ENCODE measurements around the gene EPN3.

EPN3 gene

GRCh38 chr17:50568659-50569058, 36.1 kb downstream of the EPN3 start:
- TF ChIP-seq, protein P1, sequence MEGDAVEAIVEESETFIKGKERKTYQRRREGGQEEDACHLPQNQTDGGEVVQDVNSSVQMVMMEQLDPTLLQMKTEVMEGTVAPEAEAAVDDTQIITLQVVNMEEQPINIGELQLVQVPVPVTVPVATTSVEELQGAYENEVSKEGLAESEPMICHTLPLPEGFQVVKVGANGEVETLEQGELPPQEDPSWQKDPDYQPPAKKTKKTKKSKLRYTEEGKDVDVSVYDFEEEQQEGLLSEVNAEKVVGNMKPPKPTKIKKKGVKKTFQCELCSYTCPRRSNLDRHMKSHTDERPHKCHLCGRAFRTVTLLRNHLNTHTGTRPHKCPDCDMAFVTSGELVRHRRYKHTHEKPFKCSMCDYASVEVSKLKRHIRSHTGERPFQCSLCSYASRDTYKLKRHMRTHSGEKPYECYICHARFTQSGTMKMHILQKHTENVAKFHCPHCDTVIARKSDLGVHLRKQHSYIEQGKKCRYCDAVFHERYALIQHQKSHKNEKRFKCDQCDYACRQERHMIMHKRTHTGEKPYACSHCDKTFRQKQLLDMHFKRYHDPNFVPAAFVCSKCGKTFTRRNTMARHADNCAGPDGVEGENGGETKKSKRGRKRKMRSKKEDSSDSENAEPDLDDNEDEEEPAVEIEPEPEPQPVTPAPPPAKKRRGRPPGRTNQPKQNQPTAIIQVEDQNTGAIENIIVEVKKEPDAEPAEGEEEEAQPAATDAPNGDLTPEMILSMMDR (IDR thresholded peaks at IDR 0.05; ENCODE audit: insufficient read depth, low read length, poor library complexity, severe bottlenecking) = no peak
- no peak for TF ChIP-seq EZH2phosphoT487 (conservative IDR thresholded peaks at IDR 0.05; ENCODE audit: low read length)
- no peak overlapping the region for H3K4me2 ChIP-seq (ENCODE audit: low read depth, low read length, poor library complexity, severe bottlenecking)
- H3K27me3 ChIP-seq (ENCODE audit: low read length) = no peaks in the 10 kb centered on the region

DNA sequence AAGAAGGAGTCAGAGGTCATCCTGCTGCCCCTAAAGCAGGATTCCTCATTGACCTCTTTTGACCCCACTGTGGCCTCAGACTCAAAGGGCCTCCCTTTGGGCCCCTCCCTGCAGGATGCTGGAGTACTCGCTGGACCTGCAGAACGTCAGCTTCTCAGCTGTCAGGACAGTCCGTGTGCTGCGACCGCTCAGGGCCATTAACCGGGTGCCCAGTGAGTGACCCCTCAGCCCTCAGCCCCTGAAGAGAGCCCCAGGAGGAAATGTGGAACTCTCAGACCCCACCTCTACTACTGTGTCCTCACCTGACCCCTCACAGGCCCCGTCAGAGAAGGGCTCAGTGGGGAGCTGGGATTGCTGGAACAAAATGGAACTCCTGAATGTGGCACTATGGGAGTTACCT, 37.1 kb downstream of the EPN3 start:
- Histone ChIP-seq H3K27me3 (ENCODE audit: low read length) (no peaks in the 10 kb centered on the region), H4K20me1 (ENCODE audit: low read depth, low read length) (no peaks in the 10 kb centered on the region), H3K9ac (ENCODE audit: low read length) (no peak overlapping the region), H3K27ac (ENCODE audit: low read depth, low read length) (no peak overlapping the region), H3K36me3 (ENCODE audit: low read length) (no peaks in the 10 kb centered on the region), H3K4me2 (ENCODE audit: low read depth, low read length, poor library complexity, severe bottlenecking) (no peak overlapping the region), H3K79me2 (ENCODE audit: insufficient read depth, low read length) (no peaks in the 10 kb centered on the region), H3K9me3 (ENCODE audit: insufficient read depth, low read length) (no peaks in the 10 kb centered on the region), H3K9me2 (replicated peaks; ENCODE audit: insufficient read depth, low read length) (no peaks in the 10 kb centered on the region), H3F3A (ENCODE audit: insufficient read depth) (no peaks in the 10 kb centered on the region), H2AFZ (ENCODE audit: low read depth, low read length, severe bottlenecking) (no peak overlapping the region), H3K4me3 (ENCODE audit: insufficient read depth, low read length, poor library complexity, severe bottlenecking) (no peak overlapping the region)
- TF ChIP-seq, protein P1 (IDR thresholded peaks at IDR 0.05; ENCODE audit: insufficient read depth, low read length, poor library complexity, severe bottlenecking) = no peak
- TF ChIP-seq EZH2phosphoT487 (conservative IDR thresholded peaks at IDR 0.05; ENCODE audit: low read length) = no peak

More at GRCh38 chr17:50568659-50569058, 36.1 kb downstream of the EPN3 start:
- no peak overlapping the region for H2AFZ ChIP-seq (ENCODE audit: low read depth, low read length, severe bottlenecking)
- H3K4me3 ChIP-seq (ENCODE audit: insufficient read depth, low read length, poor library complexity, severe bottlenecking) = no peak overlapping the region
- H3K9me2 ChIP-seq (replicated peaks; ENCODE audit: insufficient read depth, low read length) = no peaks in the 10 kb centered on the region
- no peaks in the 10 kb centered on the region for H3K9me3 ChIP-seq (ENCODE audit: insufficient read depth, low read length)
- no peaks in the 10 kb centered on the region for H4K20me1 ChIP-seq (ENCODE audit: low read depth, low read length)
- H3F3A ChIP-seq (ENCODE audit: insufficient read depth) = no peaks in the 10 kb centered on the region
- H3K79me2 ChIP-seq (ENCODE audit: insufficient read depth, low read length) = no peaks in the 10 kb centered on the region
- H3K9ac ChIP-seq (ENCODE audit: low read length) = no peak overlapping the region
- no peak overlapping the region for H3K27ac ChIP-seq (ENCODE audit: low read depth, low read length)
- no peaks in the 10 kb centered on the region for H3K36me3 ChIP-seq (ENCODE audit: low read length)

- no peaks in the 10 kb centered on the region for H3K79me2 ChIP-seq (ENCODE audit: insufficient read depth, low read length)
- no peaks in the 10 kb centered on the region for H3K27me3 ChIP-seq (ENCODE audit: low read length)
- no peak overlapping the region for H2AFZ ChIP-seq (ENCODE audit: low read depth, low read length, severe bottlenecking)
- no peak overlapping the region for H3K4me2 ChIP-seq (ENCODE audit: low read depth, low read length, poor library complexity, severe bottlenecking)
- no peaks in the 10 kb centered on the region for H3K36me3 ChIP-seq (ENCODE audit: low read length)
- H4K20me1 ChIP-seq (ENCODE audit: low read depth, low read length) = no peaks in the 10 kb centered on the region
- H3K4me3 ChIP-seq (ENCODE audit: insufficient read depth, low read length, poor library complexity, severe bottlenecking) = no peak overlapping the region
- H3K9me2 ChIP-seq (replicated peaks; ENCODE audit: insufficient read depth, low read length) = no peaks in the 10 kb centered on the region
- no peaks in the 10 kb centered on the region for H3F3A ChIP-seq (ENCODE audit: insufficient read depth)
- H3K9ac ChIP-seq (ENCODE audit: low read length) = no peak overlapping the region
- TF ChIP-seq, protein P1 (IDR thresholded peaks at IDR 0.05; ENCODE audit: insufficient read depth, low read length, poor library complexity, severe bottlenecking) = no peak
- TF ChIP-seq EZH2phosphoT487 (conservative IDR thresholded peaks at IDR 0.05; ENCODE audit: low read length) = no peak
- H3K27ac ChIP-seq (ENCODE audit: low read depth, low read length) = no peak overlapping the region
- H3K9me3 ChIP-seq (ENCODE audit: insufficient read depth, low read length) = no peaks in the 10 kb centered on the region
Measured at GRCh38 chr17:50570032-50570431, 37.5 kb downstream of the EPN3 start.
